ACC112 (cell line): Measurements from ENCODE around the gene PIGU.
"Not testable (repeated sequence)": the region's sequence is repeated elsewhere in the genome, so short reads cannot be mapped to it uniquely, and the experiment has no call there.

Source experiments
- H2AFZ ChIP-seq: fragments of 200-600 bp; sonication (generic); one replicate; pipeline ENCODE4 v1.6.0; 2017; ENCODE audit warnings: antibody characterized with exemption, low read length; ENCODE audit not compliant: unreplicated experiment
- H3K27ac ChIP-seq: fragments of 200-600 bp; sonication (generic); 2 replicates; pipeline ENCODE4 v1.5.1; 2014; ENCODE audit warnings: low read depth, mild to moderate bottlenecking, antibody characterized with exemption, low read length, moderate library complexity
- H3K27me3 ChIP-seq: fragments of 200-600 bp; sonication (generic); 2 replicates; pipeline ENCODE4 v1.6.1; 2014; ENCODE audit warnings: mild to moderate bottlenecking, antibody characterized with exemption, low read length, moderate library complexity, mixed read lengths; ENCODE audit not compliant: insufficient read depth
- H3K36me3 ChIP-seq: fragments of 200-600 bp; sonication (generic); 2 replicates; pipeline ENCODE4 v1.6.1; 2016; ENCODE audit warnings: mild to moderate bottlenecking, antibody characterized with exemption, low read length, moderate library complexity, mixed read lengths; ENCODE audit not compliant: insufficient read depth
- H3K4me1 ChIP-seq: fragments of 200-600 bp; sonication (generic); one replicate; pipeline ENCODE4 v1.6.1; 2016; ENCODE audit warnings: low read length, mixed read lengths; ENCODE audit not compliant: insufficient read depth, unreplicated experiment, control insufficient read depth
- H3K4me3 ChIP-seq: fragments of 200-600 bp; sonication (generic); 2 replicates; pipeline ENCODE4 v1.5.1; 2014; ENCODE audit warnings: mild to moderate bottlenecking, low read depth, low read length
- H3K79me2 ChIP-seq: fragments of 200-600 bp; sonication (generic); one replicate; pipeline ENCODE4 v1.6.0; 2016; ENCODE audit warnings: low read length; ENCODE audit not compliant: control insufficient read depth, unreplicated experiment, insufficient read depth

Gene PIGU

GRCh38 chr20:34618676-34619075 is 58.2 kb downstream of the PIGU start:
- Histone ChIP-seq H3K4me1 (peaks cover 21% of the 10 kb centered on the region), H2AFZ (no peak overlapping the region), H3K27me3 (no peaks in the 10 kb centered on the region), H3K36me3 (peaks cover 7% of the 10 kb centered on the region; the same call in 1 of the 2 replicates), H3K4me3 (no peak overlapping the region), H3K79me2 (no peaks in the 10 kb centered on the region), H3K27ac (no peak overlapping the region)

- H2AFZ ChIP-seq, H3K27ac ChIP-seq, H3K79me2 ChIP-seq, H3K4me3 ChIP-seq, H3K27me3 ChIP-seq, H3K36me3 ChIP-seq: not testable (repeated sequence)
- peaks cover 16% of the 10 kb centered on the region for H3K4me1 ChIP-seq
Observed at GRCh38 chr20:34616913-34617312, 60.0 kb downstream of the PIGU start.

- peaks cover 7% of the 10 kb centered on the region for H3K4me1 ChIP-seq
- no peak overlapping the region for H2AFZ ChIP-seq
- H3K36me3 ChIP-seq, result peaks cover 7% of the 10 kb centered on the region; the same call in 1 of the 2 replicates
- H3K27ac ChIP-seq, result no peak overlapping the region
- H3K27me3 ChIP-seq, result no peaks in the 10 kb centered on the region
- no peaks in the 10 kb centered on the region for H3K79me2 ChIP-seq
- H3K4me3 ChIP-seq, result no peak overlapping the region
Observed at GRCh38 chr20:34615477-34615876, 61.4 kb downstream of the PIGU start.

- not testable (repeated sequence) for H2AFZ ChIP-seq, H3K79me2 ChIP-seq, H3K36me3 ChIP-seq, H3K4me3 ChIP-seq, H3K27me3 ChIP-seq, H3K4me1 ChIP-seq, H3K27ac ChIP-seq
Observed at GRCh38 chr20:34611976-34612375, 64.9 kb downstream of the PIGU start.

- no peaks in the 10 kb centered on the region for H3K27me3 ChIP-seq
- H2AFZ ChIP-seq, result no peak overlapping the region
- no peaks in the 10 kb centered on the region for H3K4me1 ChIP-seq
- H3K4me3 ChIP-seq, result no peak overlapping the region
- H3K36me3 ChIP-seq, result no peaks in the 10 kb centered on the region
- no peaks in the 10 kb centered on the region for H3K79me2 ChIP-seq
- no peak overlapping the region for H3K27ac ChIP-seq
Observed at GRCh38 chr20:34607066-34607465, 69.8 kb downstream of the PIGU start.

GRCh38 chr20:34604980-34605788 is 71.7 kb downstream of the PIGU start:
- no peaks in the 10 kb centered on the region for H3K36me3 ChIP-seq
- H2AFZ ChIP-seq, result no peak overlapping the region
- no peaks in the 10 kb centered on the region for H3K27me3 ChIP-seq
- no peak overlapping the region for H3K4me3 ChIP-seq
- no peaks in the 10 kb centered on the region for H3K79me2 ChIP-seq
- H3K4me1 ChIP-seq, result no peaks in the 10 kb centered on the region
- no peak overlapping the region for H3K27ac ChIP-seq

GRCh38 chr20:34600892-34601653 is 75.8 kb downstream of the PIGU start:
- Histone ChIP-seq H3K36me3 (no peaks in the 10 kb centered on the region), H3K4me1 (no peaks in the 10 kb centered on the region), H3K27me3 (no peaks in the 10 kb centered on the region), H2AFZ (no peak overlapping the region), H3K27ac (no peak overlapping the region), H3K4me3 (no peak overlapping the region), H3K79me2 (no peaks in the 10 kb centered on the region)

- Histone ChIP-seq H3K27ac (no peak overlapping the region), H2AFZ (no peak overlapping the region), H3K4me3 (no peak overlapping the region), H3K79me2 (no peaks in the 10 kb centered on the region), H3K27me3 (no peaks in the 10 kb centered on the region), H3K4me1 (no peaks in the 10 kb centered on the region), H3K36me3 (no peaks in the 10 kb centered on the region)
Observed at GRCh38 chr20:34595377-34596184, 81.3 kb downstream of the PIGU start.

GRCh38 chr20:34586488-34587163 is 90.3 kb downstream of the PIGU start:
- Histone ChIP-seq H3K4me1 (peaks cover 19% of the 10 kb centered on the region), H3K79me2 (no peaks in the 10 kb centered on the region), H3K27ac (no peak overlapping the region), H3K4me3 (no peak overlapping the region), H3K27me3 (no peaks in the 10 kb centered on the region), H3K36me3 (no peaks in the 10 kb centered on the region), H2AFZ (no peak overlapping the region)

- H3K36me3 ChIP-seq, result no peaks in the 10 kb centered on the region
- H3K79me2 ChIP-seq, result no peaks in the 10 kb centered on the region
- H2AFZ ChIP-seq, result no peak overlapping the region
- H3K27me3 ChIP-seq, result no peaks in the 10 kb centered on the region
- H3K4me1 ChIP-seq, result peaks cover 25% of the 10 kb centered on the region
- no peak overlapping the region for H3K27ac ChIP-seq
- no peak overlapping the region for H3K4me3 ChIP-seq
Observed at GRCh38 chr20:34585019-34585418, 91.9 kb downstream of the PIGU start.
